Posterior cingulate gyrus (tissue), 11 donors: Measurements from ENCODE around the gene COMT.
A peak's percentile ranks its signal among the peaks of the same experiment; 100 is the strongest.
"Not testable (repeated sequence)": the region's sequence is repeated elsewhere in the genome, so short reads cannot be mapped to it uniquely, and the experiment has no call there.

Source experiments
- DNase-seq, 10 donors: peaks; one replicate each; pipeline versions ENCODE4 v3.0.0 to v3.0.0-alpha.2; 2020 to 2021; ENCODE audit warnings: mixed read lengths in 3 of 10
- intact Hi-C: fragments of 100-400 bp; cut with DNase I; formaldehyde crosslinking; loops from one replicate; pipeline ENCODE4 v1.15.1; 2023

Gene COMT

DNA sequence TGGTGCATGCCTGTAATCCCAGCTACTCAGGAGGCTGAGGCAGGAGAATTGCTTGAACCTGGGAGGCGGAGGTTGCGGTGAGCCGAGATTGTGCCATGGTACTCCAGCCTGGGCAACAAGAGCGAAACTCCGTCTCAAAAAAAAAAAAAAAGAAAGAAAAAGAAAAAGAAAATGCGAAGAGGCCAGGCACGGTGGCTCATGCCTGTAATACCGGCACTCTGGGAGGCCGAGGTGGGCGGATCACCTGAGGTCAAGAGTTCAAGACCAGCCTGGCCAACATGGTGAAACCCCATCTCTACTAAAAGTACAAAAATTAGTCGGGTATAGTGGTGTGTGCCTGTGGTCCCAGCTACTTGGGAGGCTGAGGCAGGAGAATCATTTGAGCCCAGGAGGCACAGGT, 15.5 kb upstream of the COMT start:
- intact Hi-C loops, result not testable (repeated sequence)
- peak in 2 of 10 donors; percentile 26 to 57 for DNase-seq

DNA sequence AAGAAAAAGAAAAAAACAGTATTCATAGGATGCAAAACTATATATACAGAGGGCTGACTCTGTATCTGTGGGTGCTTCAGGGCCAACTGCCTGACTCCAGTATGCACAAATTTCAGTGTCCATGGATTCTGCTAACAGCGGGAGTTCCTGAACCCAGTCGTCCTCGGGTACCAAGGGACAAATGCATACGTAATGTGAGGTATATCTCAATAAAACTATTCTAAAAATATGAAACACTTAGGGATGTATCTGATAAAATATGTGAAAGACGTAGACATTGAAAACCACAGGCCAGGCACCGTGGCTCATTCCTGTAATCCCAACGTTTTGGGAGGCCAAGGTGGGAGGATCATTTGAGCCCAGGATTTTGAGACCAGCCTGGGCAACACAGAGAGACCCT, 13.9 kb upstream of the COMT start:
- intact Hi-C loops, result no loop called here
- DNase-seq, result peak in 2 of 10 donors; percentile 12 to 27

DNA sequence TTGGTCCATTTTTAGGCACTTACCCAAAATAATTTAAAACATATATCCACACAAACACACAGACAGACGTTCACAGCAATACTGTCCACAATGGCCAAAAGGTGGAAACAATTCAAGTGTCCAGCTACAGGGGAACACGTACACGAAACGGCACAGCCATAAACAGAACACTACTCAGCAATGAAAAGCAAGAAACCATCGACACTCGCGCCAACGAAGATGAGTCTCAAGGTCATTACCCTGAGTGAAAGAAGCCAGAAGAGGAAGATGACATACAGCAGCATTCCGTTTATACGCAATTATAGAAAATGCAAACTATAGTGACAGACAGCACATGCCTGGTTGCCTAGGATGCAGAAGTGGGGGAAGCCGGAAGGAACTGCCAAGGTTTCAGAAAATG, 13.4 kb upstream of the COMT start:
- DNase-seq, result peak in 1 of 10 donors; percentile 12
- intact Hi-C loops, result no loop called here

DNA sequence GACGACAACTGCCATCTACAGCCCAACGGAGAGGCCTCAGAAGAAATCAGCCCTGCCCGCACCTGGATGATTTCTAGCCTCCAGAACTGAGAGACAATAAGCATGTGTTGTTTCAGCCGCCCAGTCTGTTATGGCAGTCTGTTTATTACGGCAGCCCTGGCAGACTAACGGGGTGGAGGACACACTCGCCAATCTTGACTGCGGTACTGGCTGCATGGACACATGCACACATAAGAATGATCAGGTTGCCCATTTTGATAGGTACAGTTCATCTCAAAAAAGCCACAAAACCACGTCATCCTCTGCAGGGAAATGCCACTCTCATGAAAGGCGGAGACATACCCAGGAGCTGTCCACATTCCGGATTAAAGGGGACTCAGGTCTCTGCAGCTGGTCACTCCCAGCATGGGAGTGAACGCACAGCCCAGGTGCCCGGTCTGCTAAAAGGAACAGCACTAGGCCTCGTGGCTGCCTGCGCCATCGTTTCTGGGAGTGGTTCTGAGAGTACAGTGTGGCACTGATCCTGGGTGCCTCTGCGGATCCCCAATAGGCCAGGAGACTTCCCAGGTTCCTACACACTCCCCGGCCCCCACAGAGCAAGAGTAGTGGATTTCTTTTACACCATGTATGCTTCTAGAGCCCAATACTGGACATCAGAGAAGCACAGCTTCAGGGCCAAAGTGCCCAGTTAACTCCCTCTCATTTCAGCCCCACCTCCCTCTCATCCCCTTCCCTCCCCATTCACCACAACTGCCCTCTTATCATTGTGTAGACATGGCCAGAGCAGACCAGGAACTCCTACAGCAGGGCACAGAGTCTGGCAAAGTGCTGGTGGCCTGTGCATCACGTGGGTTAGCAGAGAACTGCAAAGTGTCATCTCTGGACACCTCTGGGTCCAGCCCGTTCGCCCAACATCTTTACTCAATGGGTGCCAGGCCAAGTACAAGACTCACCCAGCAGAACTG, 11.7 kb upstream of the COMT start:
- intact Hi-C loops, result no loop called here
- DNase-seq, result peak in 2 of 10 donors; percentile 47 to 66

DNA sequence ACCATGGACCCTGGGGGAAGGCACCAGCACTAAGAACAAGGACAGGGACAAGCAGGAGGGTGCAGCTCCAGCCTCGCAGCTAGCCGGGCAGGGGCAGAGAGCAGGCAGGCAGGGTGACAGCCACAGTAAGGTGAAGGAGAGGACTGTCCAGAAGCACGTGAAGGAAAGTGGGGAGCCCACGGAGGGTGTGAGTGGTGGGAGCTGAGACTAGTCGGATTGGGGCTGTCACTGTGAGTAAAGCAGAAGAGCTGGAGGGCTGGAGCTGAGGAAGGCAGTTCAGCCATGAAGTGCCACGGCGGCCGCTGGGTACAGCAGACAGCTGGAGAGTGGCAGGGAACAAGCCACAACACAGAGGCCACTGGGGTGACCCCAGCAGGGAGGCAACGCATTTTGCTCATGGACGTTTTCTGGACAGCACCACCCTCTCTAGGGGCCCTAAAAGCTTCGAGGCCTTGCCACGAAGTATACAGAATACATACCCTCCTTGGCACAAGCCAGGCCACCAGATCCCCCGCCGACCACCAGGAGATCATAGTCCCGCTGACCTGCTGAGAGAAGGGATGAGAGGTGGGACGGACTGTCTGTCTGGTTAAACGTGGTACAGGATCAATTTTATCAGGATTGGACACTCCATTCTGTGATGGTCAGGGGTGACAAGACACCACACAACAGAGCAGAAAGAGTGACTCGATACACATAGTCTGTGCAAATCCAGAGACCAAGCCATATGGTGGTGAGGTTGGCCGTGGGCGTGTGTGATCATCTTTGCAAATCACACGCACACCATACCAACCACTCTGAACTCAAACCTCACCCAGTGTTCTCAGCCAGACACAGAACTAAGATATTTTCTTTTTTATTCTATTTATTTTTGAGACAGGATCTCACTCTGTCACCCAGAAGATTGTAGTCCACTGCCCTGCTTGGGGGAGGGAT, 10.8 kb upstream of the COMT start:
- peak in 6 of 10 donors; percentile 28 to 92 (median 74) for DNase-seq
- intact Hi-C loops, result no loop called here

DNA sequence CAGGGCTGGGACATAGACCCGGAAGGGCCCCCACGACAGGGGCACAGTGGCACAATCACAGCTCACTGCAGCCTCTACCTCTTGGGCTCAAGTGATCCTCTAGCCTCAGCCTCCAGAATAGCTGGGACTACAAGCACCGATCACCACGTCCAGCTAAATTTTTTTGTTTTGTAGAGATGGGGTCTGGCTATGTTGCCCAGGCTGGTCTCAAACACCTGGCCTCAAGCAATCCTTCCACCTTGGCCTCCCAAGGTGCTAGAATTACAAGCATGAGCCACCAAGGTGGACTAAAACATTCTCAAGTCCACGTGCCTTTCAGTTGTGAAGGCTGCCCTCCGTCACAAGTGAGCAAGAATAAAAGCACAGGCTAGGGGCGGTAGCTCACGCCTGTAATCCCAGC, 10.1 kb upstream of the COMT start:
- DNase-seq, result no peak
- intact Hi-C loops, result no loop called here

DNA sequence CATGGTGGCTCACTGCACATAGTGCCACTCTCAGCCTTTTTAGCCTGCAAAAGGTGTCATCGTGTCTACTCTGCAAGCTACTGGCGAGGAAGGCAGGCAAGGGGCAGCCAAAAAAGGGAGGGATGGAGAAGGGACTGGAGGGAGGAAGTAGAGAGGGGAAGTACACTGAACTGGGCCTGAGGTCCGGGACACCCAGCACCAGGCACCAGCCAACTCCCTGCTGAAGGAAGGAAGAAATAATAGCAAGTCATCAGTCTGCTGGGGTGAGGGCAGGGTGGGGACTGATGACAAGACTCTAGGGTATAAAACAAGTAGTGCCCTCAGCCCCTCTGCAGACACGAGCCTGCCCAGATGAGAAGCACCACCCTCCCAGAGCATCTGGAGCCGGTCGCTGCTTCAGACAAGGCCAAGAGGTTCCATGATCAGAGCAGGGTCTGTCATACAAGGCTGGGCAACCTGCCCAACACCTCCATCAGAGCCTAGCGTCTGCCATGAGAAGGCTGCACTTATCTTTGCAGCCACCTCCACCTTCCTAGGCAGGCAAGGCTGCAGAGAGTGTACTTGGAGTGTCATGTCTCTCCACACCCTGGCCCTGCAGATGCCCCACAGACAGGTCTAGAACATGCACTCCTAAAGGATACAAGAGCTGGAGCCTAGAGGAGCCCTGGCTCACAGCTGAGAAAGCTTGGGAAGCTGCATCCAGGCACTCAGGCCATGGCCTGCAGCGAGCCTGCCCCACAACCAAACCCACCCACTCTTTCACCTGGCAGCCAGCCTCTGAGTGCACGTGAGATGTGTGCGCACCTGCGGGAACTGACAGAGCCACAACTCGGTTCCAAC, 9.0 kb upstream of the COMT start:
- intact Hi-C loops, result no loop called here
- peak in 2 of 10 donors; percentile 62 to 72 for DNase-seq

DNA sequence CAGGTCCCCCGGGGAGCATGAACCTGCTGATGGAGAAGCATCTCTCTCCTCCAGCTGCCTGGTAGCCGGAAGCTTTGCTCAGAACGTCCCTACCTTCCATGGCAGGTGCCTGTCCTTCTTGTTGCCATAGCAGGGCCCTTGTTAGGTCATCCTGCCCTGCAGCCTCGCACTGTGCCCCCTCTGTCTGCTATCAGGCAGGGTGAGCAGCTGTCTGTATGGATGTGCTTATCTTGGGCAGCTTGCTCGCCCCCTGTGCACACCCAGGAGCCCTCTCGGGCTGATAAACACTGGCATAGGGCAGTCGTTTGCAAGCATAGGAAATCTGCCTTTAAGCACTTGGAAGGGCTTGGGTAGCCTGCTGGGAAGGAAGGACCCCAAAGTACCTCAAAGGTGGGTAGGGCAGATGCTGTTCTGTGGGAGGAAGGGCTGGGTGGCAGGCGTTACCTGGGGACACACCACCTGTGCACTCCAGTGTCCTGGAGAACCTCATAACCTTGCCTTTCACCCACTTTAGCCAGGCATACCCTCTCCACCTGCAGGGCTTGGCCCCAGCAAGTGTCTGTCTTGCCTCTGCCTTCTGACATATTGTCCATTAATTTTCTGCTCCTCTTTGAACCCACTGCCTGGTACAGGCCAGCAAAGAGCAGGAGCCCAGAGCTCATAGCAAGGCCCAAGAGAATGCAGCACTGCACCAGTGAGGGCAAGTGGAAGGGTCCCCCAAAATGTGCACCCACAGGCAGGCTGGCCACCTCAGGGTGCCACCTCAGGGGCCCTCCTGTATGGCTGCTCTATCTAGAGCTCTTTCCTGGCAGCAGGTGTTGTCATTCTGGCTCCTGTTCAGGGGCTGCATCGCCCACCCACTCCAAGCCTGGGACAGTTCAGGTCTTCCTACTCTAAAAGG, 8.0 kb upstream of the COMT start:
- intact Hi-C loops, result no loop called here
- DNase-seq, result peak in 2 of 10 donors; percentile 44 to 73

DNA sequence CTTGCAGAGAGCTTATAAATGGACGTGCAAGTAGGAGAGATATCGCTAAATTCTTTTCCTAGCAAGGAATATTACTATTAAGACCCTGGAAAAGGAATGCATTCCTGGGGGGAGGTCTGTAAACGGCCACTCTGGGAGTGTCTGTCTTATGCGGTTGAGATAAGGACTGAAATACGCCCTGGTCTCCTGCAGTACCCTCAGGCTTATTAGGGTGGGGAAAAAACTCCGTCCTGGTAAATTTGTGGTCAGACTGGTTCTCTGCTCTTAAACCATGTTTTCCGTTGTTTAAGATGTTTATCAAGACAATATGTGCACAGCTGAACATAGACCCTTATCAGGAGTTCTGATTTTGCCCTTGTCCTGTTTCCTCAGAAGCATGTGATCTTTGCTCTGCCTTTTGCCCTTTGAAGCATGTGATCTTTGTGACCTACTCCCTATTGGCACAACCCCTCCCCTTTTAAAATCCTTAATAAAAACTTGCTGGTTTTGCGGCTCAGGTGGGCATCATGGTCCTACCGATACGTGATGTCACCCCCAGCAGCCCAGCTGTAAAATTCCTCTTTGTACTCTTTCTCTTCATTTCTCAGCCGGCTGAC, 6.4 kb upstream of the COMT start:
- DNase-seq, result peak in 2 of 10 donors; percentile 10 to 26
- intact Hi-C loops, result not testable (repeated sequence)

DNA sequence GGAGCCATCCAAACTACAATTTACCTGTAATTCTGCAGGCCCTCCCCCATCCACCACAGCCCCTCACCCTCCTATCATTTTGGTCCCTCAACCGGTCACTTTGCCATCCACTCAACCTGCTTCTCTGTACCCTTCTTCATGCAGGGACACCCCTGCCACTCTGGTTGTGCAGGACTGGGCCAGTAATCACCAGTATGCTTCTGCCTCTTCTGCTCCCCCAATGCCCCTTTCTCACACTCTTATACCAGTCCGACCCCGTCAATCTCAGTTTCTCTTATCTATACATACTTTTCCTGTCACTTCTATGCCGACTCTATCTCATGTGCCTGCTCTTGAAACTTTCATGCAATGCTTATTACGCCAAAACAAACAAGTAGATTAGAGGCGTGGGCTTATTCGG, 5.1 kb upstream of the COMT start:
- DNase-seq, result peak in 1 of 10 donors; percentile 19
- intact Hi-C loops, result no loop called here

DNA sequence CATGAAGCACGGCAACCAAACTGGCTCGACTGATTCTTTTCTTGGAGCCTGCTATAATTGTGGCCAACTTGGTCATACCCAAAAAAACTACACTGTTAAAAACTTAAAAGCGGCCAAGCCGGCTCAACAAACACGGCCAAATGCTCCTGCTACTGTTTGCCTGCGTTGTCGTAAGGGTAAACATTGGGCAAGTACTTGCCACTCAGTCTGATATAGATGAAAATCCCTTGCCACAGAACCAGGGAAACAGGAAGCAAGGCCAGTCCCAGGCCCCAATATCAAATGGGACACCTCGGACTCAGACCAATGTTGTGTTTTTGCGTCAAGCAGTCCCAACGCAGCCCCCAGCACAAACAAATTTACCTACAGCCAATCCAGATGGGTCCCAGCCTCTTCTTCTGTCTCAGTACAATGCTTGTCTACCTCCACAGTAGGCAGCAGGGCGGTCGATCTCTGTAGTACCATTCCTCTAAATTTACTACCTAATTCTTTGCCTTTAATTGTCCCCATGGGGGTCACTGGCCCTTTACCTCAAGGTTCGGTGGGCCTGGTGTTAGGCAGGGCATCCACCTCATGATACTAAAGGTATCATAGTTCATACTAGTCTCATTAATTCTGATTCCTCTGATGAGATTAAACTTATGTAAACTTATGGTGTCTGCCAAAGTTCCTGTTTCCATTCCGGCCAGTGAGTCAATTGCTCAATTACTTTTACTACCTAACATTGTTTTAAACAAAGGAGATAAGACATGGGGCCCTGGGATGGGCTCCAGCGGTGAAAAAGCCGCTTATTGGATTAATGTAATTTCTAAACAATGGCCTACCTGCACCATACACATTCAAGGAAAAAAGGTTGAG, 3.7 kb upstream of the COMT start:
- DNase-seq, result peak in 1 of 10 donors; percentile 41
- intact Hi-C loops, result no loop called here

DNA sequence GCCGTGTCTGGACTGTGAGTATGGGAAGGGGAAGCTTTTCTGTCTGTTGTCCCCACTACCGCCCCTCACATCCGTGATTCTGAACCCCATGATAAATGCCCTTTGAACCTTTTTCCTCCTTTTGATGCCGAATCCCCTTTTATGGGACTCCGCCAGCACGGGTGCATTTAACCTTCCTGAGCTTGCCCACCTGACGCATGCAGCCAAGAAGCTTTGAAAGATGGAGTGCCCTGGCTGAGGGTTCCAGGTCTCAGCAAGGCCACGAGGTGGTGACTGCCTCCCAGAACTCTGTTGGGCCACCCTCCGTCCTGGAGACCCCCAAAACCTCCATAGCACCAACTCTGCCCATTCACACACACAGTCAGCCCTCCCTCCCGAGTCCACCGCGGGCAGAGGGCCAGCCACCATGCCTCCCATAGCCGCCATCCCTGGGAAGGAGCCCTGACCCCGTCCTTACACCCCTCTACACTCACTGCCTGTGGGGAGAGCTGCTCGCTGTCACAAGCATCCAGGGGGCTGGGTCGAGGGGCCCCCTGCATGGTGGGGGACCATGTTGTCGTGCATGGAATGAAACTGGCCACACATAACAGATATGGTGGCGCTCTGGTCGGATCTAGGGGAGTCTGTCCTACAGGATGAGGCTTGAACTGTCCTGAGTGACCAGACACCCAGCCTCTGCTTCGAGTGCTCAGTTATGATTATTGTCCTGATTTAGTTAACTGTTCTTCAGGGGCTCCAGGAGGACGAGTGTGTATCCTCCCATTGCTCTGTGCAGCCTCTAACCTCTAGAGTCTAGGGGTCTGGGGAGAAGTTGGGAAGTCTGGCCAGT, 822 bp upstream of the COMT start:
- peak in 4 of 10 donors; percentile 17 to 79 (median 70) for DNase-seq
- intact Hi-C loops, result no loop called here

DNA sequence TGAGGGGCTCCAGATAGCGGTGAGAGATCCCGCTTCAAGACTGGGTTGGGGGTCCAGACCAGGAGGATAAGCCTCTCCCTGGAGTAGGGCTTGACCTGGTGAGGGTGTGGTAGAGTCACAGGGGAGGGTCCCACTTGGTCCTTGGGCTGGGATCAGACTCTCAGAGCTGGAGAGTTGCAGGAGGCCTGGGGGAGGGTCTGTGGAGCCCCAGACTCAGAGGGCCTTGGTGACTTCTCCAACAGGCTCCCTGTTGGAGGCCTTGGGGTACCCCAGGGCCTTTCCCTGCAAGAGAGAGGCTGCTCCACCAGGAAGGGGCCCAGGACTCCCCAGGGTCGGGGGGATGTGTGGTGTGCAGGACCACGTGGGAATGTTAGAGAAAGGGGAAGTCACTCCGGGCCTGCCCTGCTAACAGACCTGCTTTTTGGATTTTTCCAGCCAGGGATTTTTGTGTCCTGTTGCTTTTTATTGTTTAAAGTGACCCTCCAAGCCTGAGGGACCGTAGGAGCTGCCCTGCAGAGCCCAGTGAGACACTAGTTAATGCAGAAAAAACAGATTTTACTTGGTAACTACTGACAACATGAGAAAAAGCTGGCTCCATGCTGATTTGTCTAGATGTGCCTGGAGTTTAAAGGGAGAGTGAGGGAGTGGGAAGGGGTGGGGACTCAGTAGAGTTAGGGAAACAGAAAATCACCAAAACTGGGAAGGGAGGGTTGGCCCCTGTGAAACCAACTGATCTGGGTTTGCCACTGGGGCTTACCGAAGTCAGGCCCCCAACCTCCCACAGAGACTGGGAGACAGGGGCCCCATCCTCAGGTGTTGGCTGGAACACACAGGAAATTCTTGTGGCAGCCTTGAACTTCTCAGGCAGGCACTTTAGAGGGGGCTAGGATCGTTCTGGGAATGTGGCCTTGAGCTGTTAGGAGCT, 847 bp downstream of the COMT start:
- DNase-seq, result peak in 4 of 10 donors; percentile 18 to 81 (median 68)
- intact Hi-C loops, result no loop called here

DNA sequence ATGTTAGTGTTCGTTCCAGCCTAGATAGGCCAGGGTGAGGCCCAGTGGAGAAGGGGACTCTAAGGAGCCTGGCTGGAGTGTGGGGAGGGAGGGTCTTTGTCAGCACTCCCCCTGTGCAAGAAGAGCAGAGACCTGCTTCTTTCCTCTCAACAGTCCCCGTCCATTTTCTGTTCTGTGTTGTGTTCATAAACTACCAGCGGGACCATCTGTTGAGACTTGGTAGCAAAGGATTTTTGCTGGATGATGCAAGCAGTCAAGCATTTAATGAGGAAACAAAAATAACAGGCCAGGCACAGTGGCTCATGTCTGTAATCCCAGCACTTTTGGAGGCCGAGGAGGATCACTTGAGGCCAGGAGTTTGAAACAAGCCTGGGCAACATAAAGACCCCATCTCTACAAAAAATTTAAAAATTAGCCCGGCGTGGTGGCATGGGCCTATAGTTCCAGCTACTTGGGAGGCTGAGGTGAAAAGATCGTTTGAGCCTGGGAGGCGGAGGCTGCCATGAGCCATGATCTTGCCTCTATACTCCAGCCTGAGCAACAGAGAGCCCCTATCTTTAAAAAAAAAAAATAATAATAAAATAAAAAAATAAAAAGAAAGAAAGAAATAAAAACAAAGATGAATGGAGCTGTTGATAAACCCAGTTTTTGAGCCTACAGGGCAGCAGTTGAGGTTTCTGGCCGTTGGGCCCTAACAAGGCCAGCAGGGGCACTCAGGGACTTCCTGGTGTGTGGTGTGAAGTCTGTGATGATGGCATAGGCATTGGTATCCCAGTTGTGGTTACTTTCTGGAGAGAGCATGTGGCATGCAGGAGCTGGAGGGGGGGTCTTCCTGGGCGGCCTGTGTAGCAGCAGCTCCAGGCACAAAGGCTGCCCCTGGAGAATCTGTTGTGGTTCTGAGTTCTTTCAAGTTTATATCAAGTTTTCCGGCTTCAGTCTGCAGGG, 1.8 kb downstream of the COMT start:
- intact Hi-C loops, result no loop called here
- DNase-seq, result peak in 4 of 10 donors; percentile 9 to 59 (median 24)
